Keratinocyte (primary cell): ENCODE results near the gene DTX4. TPM values are rescaled to one million over a fixed set of nuclear protein-coding genes. Genes with fewer than 3 reads are reported as not detected.

Experiments used
- DNase-seq: peaks from one replicate; pipeline ENCODE4 v3.0.0-alpha.2; 2011; ENCODE audit warnings: low read depth, missing footprints, low spot score
- FAIRE-seq: peaks from 2 replicates; lab custom pipeline; 2011; peaks lifted over from hg19 to GRCh38; lab: Jason Lieb, UNC
- H2AFZ ChIP-seq: 2 replicates; pipeline ENCODE4 v1.6.0; 2012; ENCODE audit warnings: low read length, control low read depth, inconsistent platforms; ENCODE audit not compliant: control insufficient read depth
- H3K27ac ChIP-seq: 2 replicates; pipeline ENCODE4 v1.5.1; 2011; ENCODE audit warnings: low read length; ENCODE audit not compliant: control insufficient read depth, insufficient read depth
- H3K27me3 ChIP-seq: 3 replicates; pipeline ENCODE4 v1.6.0; 2011; ENCODE audit warnings: low read length; ENCODE audit not compliant: control insufficient read depth, insufficient read depth; ENCODE audit errors: extremely low read depth
- H3K36me3 ChIP-seq, 2 experiments: 2 replicates in 1 of 2; 3 replicates in 1 of 2; pipeline ENCODE4 v1.5.1; 2011; ENCODE audit warnings: low read length in 2 of 2, mild to moderate bottlenecking in 1 of 2; ENCODE audit not compliant: control insufficient read depth in 2 of 2, insufficient read depth in 2 of 2; ENCODE audit errors: extremely low read depth in 1 of 2
- H3K4me1 ChIP-seq: 3 replicates; pipeline ENCODE4 v1.5.1; 2011; ENCODE audit warnings: low read length; ENCODE audit not compliant: control insufficient read depth, insufficient read depth; ENCODE audit errors: extremely low read depth
- H3K4me2 ChIP-seq: 3 replicates; pipeline ENCODE4 v1.6.0; 2011; ENCODE audit warnings: low read depth, low read length; ENCODE audit not compliant: control insufficient read depth, insufficient read depth; ENCODE audit errors: extremely low read depth
- H3K4me3 ChIP-seq, 3 experiments: fragments of 200-600 bp in 1 of 3; sonication (generic) in 1 of 3; 2 replicates in 2 of 3; 3 replicates in 1 of 3; pipeline ENCODE4 v1.5.1; 2011 to 2016; ENCODE audit warnings: low read length in 3 of 3, mild to moderate bottlenecking in 3 of 3, control low read depth in 2 of 3, inconsistent platforms in 1 of 3, low read depth in 1 of 3, mixed read lengths in 1 of 3, mixed run types in 1 of 3, moderate library complexity in 1 of 3; ENCODE audit not compliant: control insufficient read depth in 2 of 3, insufficient read depth in 2 of 3; ENCODE audit errors: extremely low read depth in 1 of 3
- H3K79me2 ChIP-seq: 2 replicates; pipeline ENCODE4 v1.6.0; 2012; ENCODE audit warnings: low read length; ENCODE audit not compliant: control insufficient read depth, insufficient read depth
- H3K9ac ChIP-seq: 3 replicates; pipeline ENCODE4 v1.6.0; 2011; ENCODE audit warnings: low read length; ENCODE audit not compliant: control insufficient read depth, insufficient read depth; ENCODE audit errors: extremely low read depth
- H3K9me1 ChIP-seq: 3 replicates; pipeline ENCODE4 v1.6.0; 2011; ENCODE audit warnings: low read length; ENCODE audit not compliant: control insufficient read depth, insufficient read depth; ENCODE audit errors: extremely low read depth
- H3K9me3 ChIP-seq: 2 replicates; pipeline ENCODE4 v1.5.1; 2012; ENCODE audit warnings: low read depth, low read length; ENCODE audit not compliant: control insufficient read depth
- H4K20me1 ChIP-seq: 3 replicates; pipeline ENCODE4 v1.6.0; 2011; ENCODE audit warnings: low read length; ENCODE audit not compliant: control insufficient read depth, insufficient read depth; ENCODE audit errors: extremely low read depth
- CTCF ChIP-seq, 3 experiments: IDR thresholded peaks in 1 of 3; conservative IDR thresholded peaks in 1 of 3; optimal IDR thresholded peaks in 1 of 3; 2 replicates in 2 of 3; 3 replicates in 1 of 3; pipeline versions ENCODE3 to v1.5.1; 2011; ENCODE audit warnings: low read length in 3 of 3, mild to moderate bottlenecking in 3 of 3, moderate library complexity in 2 of 3, control low read depth in 1 of 3, inconsistent platforms in 1 of 3; ENCODE audit not compliant: insufficient read depth in 2 of 3; ENCODE audit errors: extremely low read depth in 1 of 3
- EZH2 ChIP-seq: IDR thresholded peaks from one replicate; pipeline ENCODE4 v1.6.1; 2012; ENCODE audit warnings: inconsistent platforms, mild to moderate bottlenecking, low read length, moderate library complexity
- dilution Hi-C: fragments of 300-500 bp; cut with MboI; formaldehyde crosslinking; loops from one replicate; pipeline ENCODE4 v1.7.0; 2020; ENCODE audit warnings: low sequenced_read_pairs; ENCODE audit not compliant: extremely low pct_ligation_motif_present
- polyA plus RNA-seq, 5 experiments: library from polyadenylated mRNA; depleted of rRNA in 3 of 5; stranded (reverse) in 3 of 5; stranded (forward) in 1 of 5; unstranded in 1 of 5; fragments of >200 nt; gene quantifications; 1 replicate in 1 of 5; 2 replicates in 3 of 5; 3 replicates in 1 of 5; pipeline versions ENCODE4 v1.2.1 to v1.2.3, GENCODE V29; 2011 to 2012; ENCODE audit warnings: missing spikeins in 2 of 5, low read depth in 1 of 5, low replicate concordance in 1 of 5

The DTX4 gene
- polyA plus RNA-seq, 1 donor (not counting 4 experiments of a cell fraction or from before 2014, with no cell fraction given) = 1.6 TPM

- H4K20me1 ChIP-seq = no peaks in the 10 kb centered on the region
- no peaks in the 10 kb centered on the region for H3K9me1 ChIP-seq
- peaks cover 36% of the 10 kb centered on the region for H3K4me1 ChIP-seq
- peak overlapping the region; percentile 94 for H3K27ac ChIP-seq
- H3K79me2 ChIP-seq = no peaks in the 10 kb centered on the region
- peak overlapping the region; percentile 98 for H3K4me2 ChIP-seq
- H3K27me3 ChIP-seq = no peaks in the 10 kb centered on the region
- H3K36me3 ChIP-seq = peaks cover 0 to 2% of the 10 kb centered on the region in 2 experiments
- DNase-seq (no peak), FAIRE-seq (peak; percentile 41)
- dilution Hi-C loops = no loop called here
- TF ChIP-seq CTCF (optimal IDR thresholded peaks at IDR 0.05 in 1 of 3, IDR thresholded peaks at IDR 0.05 in 1 of 3, conservative IDR thresholded peaks at IDR 0.05 in 1 of 3; ENCODE audit: extremely low read depth in 1 of 3, insufficient read depth in 2 of 3, low read length in 3 of 3) = no peak
- TF ChIP-seq EZH2 = no peak
- H3K9me3 ChIP-seq = no peaks in the 10 kb centered on the region
- peak overlapping the region; percentile 52 to 81 (median 67) for H3K4me3 ChIP-seq
- H3K9ac ChIP-seq = peak overlapping the region; percentile 72
- H2AFZ ChIP-seq = peak overlapping the region; percentile 15
These were observed 2.2 kb downstream of the DTX4 start for GRCh38 chr11:59173964-59174663.

- Histone ChIP-seq H3K27me3 (no peaks in the 10 kb centered on the region), H2AFZ (no peak overlapping the region), H3K36me3 (peaks cover 0 to 2% of the 10 kb centered on the region in 2 experiments), H3K4me3 (peak overlapping the region; percentile 52 to 81 (median 67)), H3K79me2 (no peaks in the 10 kb centered on the region), H3K4me2 (peak overlapping the region; percentile 98), H4K20me1 (no peaks in the 10 kb centered on the region), H3K27ac (peak overlapping the region; percentile 94), H3K9me1 (no peaks in the 10 kb centered on the region), H3K9me3 (peaks cover 2% of the 10 kb centered on the region), H3K9ac (peak overlapping the region; percentile 72), H3K4me1 (peaks cover 33% of the 10 kb centered on the region)
- peak; percentile 88 for FAIRE-seq
- dilution Hi-C loops = no loop called here
- peak; percentile 77 for DNase-seq
- TF ChIP-seq CTCF (optimal IDR thresholded peaks at IDR 0.05 in 1 of 3, IDR thresholded peaks at IDR 0.05 in 1 of 3, conservative IDR thresholded peaks at IDR 0.05 in 1 of 3; ENCODE audit: extremely low read depth in 1 of 3, insufficient read depth in 2 of 3, low read length in 3 of 3) (no peak), EZH2 (no peak)
These were observed 2.7 kb downstream of the DTX4 start for GRCh38 chr11:59174664-59175033.
